GM10266 (cell line): ENCODE results near the gene TTC7B.

Source experiments
- DNase-seq: peaks from one replicate; pipeline ENCODE4 v3.0.0; 2012; ENCODE audit errors: extremely low spot score
- TF ChIP-seq, protein P1 (sequence below): IDR thresholded peaks from 2 replicates; pipeline ENCODE4 v1.5.1; 2012; ENCODE audit warnings: mild to moderate bottlenecking, low read depth; ENCODE audit not compliant: control insufficient read depth, insufficient read depth; ENCODE audit errors: missing control alignments

Gene TTC7B

DNA sequence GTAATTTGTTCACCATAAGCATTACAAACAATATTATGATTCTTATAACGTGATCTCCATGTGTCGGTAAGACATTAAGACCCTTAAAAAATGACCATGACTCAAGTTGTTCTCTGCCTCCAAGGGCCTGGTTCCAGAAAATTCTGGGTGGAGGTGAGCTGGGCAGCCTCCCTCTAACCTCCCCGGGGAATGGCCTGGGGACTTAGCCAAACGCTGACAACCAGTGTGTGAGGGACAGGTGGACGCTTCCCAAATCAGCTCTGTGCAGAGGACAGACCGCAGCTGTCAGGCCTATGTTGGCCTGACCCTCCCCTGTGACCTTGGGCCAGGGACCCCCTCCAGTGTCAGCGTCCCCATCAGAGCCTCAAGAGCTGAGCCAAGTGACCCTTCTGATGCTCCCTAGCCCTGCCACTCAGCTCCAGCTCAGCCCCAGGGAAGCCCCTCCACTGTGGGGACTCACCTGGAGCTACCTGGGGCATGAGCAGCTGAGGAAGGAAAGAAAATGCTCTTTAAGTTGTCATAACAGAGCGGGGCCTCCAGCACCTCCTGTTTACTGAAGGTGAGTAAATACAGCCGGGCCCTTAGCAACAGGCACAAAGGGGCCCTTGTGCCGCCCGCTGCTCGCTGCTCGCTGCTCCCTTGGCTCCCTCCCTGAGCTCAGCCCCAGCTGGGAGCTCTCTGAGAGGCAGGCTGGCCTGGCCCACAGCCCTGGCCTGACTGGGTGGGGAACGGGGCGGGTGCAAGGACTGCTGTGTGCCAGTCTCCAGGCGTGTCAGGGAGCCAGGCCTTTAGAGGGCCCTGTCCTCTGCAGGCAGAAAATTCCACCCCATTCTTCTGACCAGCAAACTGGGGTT is 302.8 kb downstream of the TTC7B start:
- no peak for DNase-seq
- TF ChIP-seq, protein P1, sequence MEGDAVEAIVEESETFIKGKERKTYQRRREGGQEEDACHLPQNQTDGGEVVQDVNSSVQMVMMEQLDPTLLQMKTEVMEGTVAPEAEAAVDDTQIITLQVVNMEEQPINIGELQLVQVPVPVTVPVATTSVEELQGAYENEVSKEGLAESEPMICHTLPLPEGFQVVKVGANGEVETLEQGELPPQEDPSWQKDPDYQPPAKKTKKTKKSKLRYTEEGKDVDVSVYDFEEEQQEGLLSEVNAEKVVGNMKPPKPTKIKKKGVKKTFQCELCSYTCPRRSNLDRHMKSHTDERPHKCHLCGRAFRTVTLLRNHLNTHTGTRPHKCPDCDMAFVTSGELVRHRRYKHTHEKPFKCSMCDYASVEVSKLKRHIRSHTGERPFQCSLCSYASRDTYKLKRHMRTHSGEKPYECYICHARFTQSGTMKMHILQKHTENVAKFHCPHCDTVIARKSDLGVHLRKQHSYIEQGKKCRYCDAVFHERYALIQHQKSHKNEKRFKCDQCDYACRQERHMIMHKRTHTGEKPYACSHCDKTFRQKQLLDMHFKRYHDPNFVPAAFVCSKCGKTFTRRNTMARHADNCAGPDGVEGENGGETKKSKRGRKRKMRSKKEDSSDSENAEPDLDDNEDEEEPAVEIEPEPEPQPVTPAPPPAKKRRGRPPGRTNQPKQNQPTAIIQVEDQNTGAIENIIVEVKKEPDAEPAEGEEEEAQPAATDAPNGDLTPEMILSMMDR = no peak

DNA sequence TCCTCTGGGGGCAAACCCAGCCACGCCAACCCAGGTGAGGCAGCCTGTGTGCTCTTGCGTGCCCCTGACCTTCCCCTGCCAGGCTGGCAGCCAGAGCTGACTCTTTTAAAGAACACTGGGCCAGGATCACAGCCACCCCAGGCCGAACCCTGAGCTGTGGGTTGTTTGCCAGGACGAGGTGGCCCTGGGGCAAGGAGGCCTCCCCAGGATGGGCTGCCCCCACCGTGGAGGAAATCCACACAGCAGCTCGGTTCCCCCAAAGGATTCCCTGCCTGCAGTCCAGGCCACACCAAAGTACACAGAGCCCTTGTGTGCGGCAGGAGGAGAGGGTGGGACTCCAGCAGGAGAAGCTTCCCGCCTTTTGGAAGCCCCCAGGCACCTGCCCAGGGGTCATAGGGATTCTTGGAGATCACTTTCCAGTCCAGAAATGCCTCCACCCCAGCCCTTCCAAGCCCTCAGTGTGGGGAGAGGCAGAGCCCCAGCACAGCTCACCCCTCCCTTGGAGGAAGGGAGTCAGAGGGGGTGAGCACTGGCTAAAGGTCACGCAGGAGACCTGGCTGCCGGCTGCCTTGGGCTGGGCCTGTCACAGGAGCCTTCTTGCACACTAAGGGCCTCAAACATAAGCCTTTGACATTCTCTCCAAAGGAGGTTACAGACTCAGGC is 303.8 kb downstream of the TTC7B start:
- TF ChIP-seq, protein P1 = no peak
- no peak for DNase-seq

DNA sequence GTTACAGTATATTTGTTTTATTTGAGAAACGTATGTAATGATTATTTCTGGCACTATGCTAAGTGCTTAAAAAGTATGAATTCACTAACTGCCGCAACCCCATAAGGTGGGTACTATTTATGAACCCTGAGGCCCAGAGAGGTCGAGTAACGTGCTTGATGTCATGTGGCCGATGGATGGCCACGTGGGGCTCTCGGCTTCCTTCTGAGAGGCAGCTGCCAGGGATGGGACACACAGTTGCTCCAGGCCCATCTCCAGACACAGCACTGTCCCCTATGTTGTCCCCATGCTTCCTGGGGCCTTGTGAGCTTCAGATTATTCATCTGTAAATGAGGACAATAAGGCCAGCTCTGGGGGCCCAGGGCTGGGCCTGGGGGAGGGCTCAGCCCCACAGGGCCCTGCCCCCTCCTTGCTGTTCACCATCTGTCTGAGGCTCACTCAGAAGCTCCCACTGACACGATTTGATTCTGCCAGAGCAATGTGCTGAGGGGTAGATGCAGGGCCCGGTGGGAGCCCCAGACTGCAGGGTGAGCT is 304.4 kb downstream of the TTC7B start:
- TF ChIP-seq, protein P1 = no peak
- no peak for DNase-seq

DNA sequence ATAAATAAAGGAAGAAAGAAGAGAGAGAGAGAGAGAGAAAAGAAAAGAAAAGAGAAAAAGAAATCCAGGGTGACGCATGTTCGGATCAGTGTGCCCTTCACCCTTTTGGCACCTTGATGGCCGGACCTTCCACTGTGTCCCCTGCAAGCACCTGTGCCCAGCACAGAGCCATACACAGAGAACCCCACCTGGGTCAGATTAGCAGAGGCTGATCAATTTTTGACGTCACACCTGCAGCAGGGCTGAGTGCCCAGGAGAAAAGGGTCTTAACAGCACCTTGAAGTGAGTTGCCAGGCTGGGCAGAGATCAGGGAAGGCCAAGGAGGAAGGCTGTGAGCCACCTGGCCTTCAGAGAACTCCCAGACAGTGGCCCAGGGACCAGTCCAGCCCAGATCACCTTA is 305.0 kb downstream of the TTC7B start:
- TF ChIP-seq, protein P1 = no peak
- DNase-seq = no peak

DNA sequence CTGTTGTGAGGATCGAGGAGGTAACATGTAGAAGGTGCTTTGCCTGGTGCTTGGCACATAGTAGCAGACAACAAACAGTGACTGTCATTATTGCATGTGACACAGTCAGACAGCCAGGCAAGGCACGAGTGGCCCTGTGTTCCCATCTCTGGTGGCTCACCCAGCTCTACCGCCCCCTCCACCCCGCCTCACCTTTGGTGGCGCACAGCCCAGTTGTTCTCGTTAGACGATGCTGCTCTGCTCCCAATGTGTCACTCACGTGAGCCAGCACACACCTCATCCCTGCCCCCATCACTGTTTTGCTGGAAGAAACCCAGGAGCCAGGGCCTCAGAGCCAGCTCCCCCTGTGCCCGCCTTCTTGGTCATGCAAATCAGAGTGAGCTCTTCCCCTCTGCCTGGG is 306.1 kb downstream of the TTC7B start:
- TF ChIP-seq, protein P1 = no peak
- no peak for DNase-seq

DNA sequence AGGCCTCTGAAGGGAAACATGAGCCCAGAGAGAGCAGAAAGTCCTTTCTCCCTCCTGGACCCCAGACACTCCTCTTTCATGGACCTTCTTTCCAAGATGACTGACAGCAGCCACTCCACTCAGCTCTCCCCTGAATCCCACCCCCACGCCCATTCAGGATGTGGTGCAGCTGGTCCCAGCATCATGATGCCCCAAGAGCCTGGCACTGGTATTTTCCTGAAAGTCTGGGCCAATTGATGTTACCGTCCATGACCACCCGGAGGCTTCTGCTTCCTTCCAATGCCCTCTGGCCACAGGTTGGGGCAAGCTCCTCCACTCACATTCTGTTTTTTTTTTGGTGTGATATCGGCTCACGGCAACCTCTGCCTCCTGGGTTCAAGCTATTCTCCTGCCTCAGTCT is 306.8 kb downstream of the TTC7B start:
- TF ChIP-seq, protein P1 = no peak
- no peak for DNase-seq

DNA sequence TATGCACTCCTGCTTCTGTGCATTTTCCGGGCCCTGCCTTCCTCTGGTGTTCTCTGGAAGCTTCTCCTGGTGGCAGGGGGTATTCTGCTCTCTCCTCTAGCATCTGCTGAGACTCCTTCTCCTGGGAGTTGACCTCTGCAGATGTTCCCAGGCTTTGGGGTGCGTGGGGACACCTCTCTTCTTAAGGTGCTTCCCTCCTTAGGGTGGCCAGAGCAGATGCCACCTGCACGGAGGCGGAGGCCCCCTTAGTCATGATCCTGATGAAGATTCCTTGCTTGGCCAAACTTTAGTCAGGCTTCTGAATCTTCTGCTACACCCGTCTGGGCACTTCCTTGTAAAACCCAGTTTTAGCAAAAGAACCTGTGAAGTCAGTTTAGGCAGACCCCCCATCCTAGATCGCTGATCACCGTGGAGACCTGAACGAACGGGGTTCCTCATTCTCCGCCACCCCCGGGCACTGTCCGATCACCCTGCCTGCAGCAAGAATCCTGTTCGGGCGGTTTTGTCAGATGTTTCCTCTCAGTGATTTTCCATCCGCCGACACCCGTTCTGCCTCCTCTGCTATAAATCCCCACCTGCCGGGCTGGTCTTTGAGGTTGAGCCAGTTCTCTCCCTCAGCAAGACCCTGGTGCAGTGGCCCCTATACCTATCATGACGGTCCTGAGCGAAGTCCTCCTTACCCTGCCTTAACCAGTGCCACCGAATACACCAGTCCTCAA is 307.5 kb downstream of the TTC7B start:
- DNase-seq = no peak
- TF ChIP-seq, protein P1 = no peak
